Fibroblast of villous mesenchyme (primary cell): ENCODE measurements around the gene RNASE12. TPM values are rescaled to one million over a fixed set of nuclear protein-coding genes. Genes with fewer than 3 reads are reported as not detected.

ENCODE experiments used
- DNase-seq: peaks from one replicate; pipeline ENCODE4 v3.0.0-alpha.2; 2010; ENCODE audit warnings: low read depth
- H3K4me3 ChIP-seq: 2 replicates; pipeline ENCODE4 v1.5.1; 2011; ENCODE audit warnings: low read depth, mild to moderate bottlenecking, low read length
- CTCF ChIP-seq: IDR thresholded peaks from 2 replicates; pipeline ENCODE4 v1.5.1; 2012; ENCODE audit warnings: low read depth, mild to moderate bottlenecking, low read length; ENCODE audit not compliant: insufficient read depth
- total RNA-seq: library from RNA; depleted of rRNA; stranded (reverse); fragments of >200 nt; gene quantifications from 2 replicates; pipeline ENCODE4 v1.2.3, GENCODE V29; 2012

RNASE12 gene
- total RNA-seq, 1 donor, result not detected

GRCh38 chr14:20563971-20564370, 27.2 kb downstream of the RNASE12 start:
- H3K4me3 ChIP-seq, result no peak overlapping the region
- TF ChIP-seq CTCF, result no peak
- no peak for DNase-seq

GRCh38 chr14:20560961-20561360, 30.2 kb downstream of the RNASE12 start, which contains the start of gene RNASE9:
TSS of gene RNASE9 (minus strand) at chr14:20561047.
- TF ChIP-seq CTCF, result no peak
- no peak for DNase-seq
- no peak within 1 kb of the TSS for H3K4me3 ChIP-seq

- no peak overlapping the region for H3K4me3 ChIP-seq
- no peak for DNase-seq
- no peak for TF ChIP-seq CTCF
These were observed 31.7 kb downstream of the RNASE12 start for GRCh38 chr14:20559461-20559904.

GRCh38 chr14:20557212-20557542, 34.0 kb downstream of the RNASE12 start:
- TF ChIP-seq CTCF, result no peak
- no peak for DNase-seq
- no peak overlapping the region for H3K4me3 ChIP-seq

DNA sequence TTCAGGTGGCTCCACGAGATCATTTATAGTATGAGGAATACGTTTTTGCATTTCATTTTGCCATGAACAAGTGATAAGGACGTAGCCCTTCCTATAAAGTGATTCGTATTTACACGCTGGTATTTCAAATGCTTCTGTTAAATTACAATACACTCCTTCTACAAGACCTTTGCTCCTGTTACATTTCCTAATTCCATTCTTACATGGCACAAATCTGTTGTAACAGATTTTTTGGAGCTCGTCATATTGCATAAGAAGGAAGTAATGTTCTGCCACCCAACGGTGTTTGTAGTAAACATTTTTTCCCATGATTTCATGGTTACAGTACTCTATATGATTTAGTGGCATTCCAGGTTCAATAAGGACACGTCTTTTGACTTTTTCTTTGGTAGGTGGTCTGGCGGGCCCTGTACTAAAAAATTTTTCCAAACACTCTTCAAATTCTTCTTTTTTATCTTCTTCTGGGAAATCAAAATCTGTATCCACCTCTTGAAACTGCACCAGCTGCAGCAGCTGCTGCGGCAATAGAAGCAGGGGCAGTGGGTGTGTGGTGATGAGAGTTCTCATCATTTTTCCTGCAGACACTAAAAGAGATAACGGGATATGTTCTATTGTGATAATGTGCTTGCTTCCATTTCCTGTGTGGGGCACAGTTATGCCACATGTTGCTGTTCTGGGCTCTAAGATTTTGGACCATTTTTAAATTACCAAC, 34.5 kb downstream of the RNASE12 start:
- no peak for TF ChIP-seq CTCF
- no peak for DNase-seq
- no peak overlapping the region for H3K4me3 ChIP-seq

- DNase-seq, result no peak
- TF ChIP-seq CTCF, result no peak
These were observed 35.3 kb downstream of the RNASE12 start for GRCh38 chr14:20555845-20556244.

DNA sequence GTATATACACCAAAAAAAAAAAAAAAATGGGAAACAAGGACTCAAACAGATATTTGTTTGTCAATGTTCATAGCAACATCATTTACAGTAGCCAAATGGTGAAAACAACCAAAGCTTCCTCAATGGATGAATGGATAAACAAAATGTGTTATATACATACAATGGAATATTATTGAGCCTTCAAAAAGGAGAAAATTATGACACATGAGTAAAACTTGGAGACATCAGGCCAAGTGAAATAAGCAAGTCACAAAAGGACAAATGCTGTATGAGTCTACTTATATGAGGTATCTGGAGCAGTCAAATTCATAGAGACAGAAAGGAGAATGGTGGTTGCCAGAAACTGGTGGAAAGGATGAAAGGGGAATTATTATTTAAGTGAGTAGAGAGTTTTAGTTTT, 38.2 kb downstream of the RNASE12 start:
- TF ChIP-seq CTCF, result no peak
- no peak for DNase-seq
- no peak overlapping the region for H3K4me3 ChIP-seq

More at GRCh38 chr14:20555845-20556244, 35.3 kb downstream of the RNASE12 start:
- H3K4me3 ChIP-seq, result no peak overlapping the region
